ENCODE data around the gene FMO4.
"Not testable (repeated sequence)": the region's sequence is repeated elsewhere in the genome, so short reads cannot be mapped to it uniquely, and the experiment has no call there.

FMO4 gene

DNA sequence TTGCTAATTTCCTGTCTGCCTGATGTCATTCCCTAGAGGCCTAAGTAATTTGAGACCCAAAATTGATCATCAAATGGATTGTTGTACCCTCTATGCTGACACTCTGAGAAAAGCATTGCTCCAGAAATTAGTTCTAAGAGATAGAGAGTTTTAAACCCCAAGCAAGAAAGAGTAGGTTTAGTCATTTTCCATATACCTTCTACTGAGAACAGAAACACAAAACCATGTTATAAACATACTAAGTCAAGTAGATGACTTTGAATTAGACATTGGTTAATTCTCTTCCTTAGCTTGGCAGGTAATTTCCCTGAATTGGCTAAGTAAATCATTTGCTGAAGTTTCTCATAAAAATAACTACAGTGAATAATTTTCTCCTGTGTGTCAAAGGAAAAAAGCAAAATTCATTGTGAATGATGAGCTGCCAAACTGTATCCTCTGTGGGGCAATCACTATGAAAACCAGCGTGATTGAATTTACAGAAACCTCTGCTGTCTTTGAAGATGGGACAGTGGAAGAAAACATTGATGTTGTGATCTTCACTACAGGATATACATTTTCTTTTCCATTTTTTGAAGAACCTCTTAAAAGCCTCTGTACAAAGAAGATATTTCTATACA, 20.1 kb downstream of the FMO4 start:
- DNase-seq (ENCODE audit: low spot score): no peak

DNA sequence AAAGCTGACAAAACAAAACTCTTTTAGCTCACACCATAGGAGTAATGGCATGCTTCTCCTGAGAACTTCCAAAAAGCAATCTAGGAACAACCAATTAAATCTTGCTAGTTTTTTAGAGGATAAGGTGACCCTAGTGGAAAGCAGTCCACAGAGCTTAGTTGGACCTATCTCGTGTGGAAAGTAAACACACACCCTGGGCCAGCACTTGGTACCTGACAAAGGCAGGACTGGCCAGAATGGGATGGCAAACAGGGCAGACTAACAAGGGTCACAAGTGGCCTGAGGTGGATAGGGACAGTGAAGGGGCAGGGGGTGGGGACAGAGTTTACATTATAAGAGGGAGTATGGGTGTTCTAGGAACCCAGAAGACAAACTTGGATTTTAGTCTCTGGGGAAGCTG, 22.0 kb downstream of the FMO4 start:
- no peak for DNase-seq (ENCODE audit: low spot score)

DNA sequence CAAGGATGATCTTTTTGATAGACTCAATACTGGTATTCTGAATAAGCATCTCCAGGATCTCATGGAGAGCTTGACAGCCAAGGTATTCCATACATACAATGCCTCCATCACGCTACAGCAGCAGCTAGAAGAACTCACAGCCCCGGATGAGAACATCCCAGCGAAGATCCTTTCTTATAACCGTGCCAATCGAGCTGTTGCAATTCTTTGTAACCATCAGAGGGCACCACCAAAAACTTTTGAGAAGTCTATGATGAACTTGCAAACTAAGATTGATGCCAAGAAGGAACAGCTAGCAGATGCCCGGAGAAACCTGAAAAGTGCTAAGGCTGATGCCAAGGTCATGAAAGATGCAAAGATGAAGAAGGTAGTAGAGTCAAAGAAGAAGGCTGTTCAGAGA, 25.4 kb downstream of the FMO4 start:
- not testable (repeated sequence) for DNase-seq (ENCODE audit: low spot score)

DNA sequence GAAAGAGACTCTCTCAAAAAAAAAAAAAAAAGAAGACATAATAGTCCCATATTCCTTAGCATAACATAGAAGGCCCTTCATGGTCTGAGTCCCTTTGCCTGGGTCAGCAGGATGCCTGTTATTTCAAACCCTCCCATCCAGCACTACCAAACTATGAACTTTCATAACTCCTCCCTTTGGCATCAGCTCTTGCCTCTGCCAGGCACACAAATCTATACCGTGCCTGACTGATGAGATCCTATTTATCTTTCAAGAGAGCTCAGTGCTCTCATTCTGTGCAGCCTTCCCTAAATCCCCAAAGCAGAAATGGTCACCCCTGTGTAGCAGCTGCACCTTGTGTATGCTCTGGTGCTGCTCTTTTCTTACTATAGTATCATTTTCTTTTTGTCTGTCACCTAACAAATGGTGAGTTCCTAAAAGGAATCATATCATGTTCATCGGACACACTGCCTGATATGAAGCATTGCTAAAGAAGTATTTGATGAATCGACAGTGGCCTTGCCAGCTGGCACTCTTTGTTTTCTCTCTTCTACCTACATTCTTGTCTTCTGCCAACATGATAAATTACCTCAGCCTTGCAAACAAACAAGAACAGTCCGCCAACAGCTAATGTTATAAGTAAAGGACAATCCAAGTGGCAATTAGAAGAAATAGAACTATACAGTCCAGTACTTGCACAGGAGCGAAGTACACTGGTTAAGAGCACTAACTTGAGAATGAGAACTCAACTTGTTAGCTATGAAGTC, 29.9 kb downstream of the FMO4 start:
- no peak for DNase-seq (ENCODE audit: low spot score)

DNA sequence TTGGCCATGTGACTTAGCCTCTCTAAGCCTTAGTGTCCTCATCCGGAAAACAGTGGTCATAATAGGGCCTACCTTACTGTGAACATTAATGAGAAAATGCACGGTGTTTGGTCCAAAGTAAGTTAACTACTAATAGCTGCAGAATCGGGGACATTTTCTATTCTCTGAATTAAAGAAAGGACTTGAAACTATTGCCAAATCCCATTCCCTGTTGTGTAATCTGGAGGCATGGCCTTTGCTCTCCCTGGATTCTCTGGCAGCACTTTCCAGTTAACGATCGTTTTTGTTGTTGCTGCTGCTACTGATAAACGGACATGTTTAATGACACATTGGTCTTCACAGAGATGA, 30.5 kb downstream of the FMO4 start:
- DNase-seq (ENCODE audit: low spot score): no peak

DNA sequence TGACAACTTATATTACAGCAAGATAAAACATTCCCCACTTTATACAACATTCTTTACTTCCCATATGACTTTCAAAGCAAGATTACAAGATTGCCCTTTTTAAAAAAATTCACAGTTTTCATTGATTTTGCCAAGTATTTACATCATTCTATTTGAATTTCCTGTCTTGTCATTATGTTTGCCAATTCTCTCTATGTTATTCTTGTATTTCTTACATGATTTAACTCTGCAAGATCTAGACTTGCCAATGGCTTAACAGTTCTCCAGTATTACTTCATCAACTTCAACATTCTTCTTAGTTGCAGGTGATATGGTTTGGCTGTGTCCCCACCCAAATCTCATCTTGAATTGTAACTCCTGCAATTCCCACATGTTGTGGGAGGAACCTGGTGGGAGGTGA, 31.6 kb downstream of the FMO4 start:
- no peak for DNase-seq (ENCODE audit: low spot score)

DNA sequence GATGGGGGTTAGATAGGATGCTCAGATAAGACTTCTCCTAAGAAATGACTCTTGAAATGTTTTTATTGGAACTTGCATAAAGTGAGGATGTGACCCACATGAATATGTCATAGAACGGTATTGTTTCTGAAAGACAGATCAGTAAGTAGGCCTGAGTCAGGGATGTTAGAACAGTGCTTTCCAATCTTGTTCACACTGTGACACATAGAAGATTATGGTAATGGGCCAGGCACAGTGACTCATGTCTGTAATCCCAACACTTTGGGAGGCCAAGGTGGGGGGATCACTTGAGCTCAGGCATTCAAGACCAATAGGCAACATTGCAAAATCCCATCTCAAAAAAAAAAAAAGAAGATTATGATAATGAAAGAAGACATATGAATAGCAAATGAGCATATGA, 32.9 kb downstream of the FMO4 start:
- DNase-seq (ENCODE audit: low spot score): no peak

DNA sequence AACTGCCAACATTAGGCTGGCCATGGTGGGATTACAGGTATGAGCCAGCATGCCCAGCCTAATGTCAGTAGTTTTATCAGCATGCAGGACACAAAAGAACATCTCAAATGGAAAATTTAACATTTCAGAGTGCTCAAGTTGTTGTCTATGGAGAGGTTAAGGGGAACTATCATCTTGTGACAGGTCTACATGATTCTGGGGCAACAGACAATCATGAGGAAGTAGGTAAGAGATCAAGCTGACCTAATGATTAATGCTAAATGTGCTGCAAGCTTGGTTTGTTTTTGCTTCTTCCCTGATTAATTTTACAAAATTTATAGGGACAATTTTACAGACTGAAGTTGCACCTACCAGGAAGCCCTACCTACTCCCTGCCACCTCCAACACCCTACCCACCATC, 36.6 kb downstream of the FMO4 start:
- no peak for DNase-seq (ENCODE audit: low spot score)

DNA sequence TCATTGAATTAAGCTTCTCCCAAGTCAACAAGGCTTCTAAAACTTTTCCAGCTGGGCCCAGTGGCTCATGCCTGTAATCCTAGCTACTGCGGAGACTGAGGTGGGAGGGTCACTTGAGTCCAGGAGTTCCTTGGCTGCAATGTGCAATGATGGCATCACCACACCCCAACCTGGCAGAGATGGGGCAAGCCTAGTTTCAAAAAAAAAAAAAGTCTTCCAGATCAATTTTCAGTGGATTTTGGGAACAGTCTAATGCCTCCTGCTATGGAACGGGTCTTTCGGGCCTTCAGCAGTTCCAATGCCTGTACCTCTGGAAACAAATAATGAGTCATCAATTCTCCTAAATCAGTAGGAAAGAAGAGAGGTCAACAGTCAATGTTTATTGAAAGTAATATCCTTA, 38.0 kb downstream of the FMO4 start:
- DNase-seq (ENCODE audit: low spot score): no peak

DNA sequence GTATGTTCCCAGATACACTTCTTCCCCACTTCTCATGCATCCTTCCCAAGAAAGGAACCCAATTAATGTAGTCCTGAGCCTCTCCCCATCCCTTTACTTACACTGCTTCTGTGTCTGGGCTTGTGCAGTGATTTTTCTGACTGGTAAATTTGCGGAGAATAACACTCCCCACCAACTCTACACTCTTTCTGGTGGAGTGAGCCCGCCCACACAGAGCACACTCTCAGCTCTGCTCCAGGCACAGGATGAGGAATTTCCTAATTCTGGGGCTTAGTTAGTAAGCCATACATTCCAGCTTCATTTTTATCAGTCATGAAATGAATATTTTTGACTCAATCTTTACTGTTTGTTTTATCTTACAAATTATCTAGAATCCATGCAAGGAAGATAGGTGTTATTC, 38.6 kb downstream of the FMO4 start:
- DNase-seq (ENCODE audit: low spot score): no peak

DNA sequence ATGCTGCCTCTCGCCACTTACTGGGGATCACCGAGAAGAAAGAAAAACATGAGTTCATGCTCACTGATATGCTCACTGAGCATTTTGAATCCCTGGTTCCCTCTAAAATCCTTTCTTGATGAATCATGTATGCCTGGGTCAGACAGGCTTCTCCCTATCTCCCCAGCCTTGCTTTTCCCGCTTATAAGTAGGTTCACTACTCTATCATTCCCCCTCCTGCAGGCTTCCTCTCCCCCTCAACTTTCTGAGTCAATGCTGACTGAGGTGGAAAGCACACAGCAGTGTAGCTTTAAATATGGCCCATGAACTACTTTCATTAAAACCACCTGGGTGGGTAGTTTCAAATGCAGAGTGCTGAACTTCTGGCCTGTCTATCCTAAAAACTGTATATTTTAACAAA, 41.7 kb downstream of the FMO4 start:
- DNase-seq (ENCODE audit: low spot score): no peak

DNA sequence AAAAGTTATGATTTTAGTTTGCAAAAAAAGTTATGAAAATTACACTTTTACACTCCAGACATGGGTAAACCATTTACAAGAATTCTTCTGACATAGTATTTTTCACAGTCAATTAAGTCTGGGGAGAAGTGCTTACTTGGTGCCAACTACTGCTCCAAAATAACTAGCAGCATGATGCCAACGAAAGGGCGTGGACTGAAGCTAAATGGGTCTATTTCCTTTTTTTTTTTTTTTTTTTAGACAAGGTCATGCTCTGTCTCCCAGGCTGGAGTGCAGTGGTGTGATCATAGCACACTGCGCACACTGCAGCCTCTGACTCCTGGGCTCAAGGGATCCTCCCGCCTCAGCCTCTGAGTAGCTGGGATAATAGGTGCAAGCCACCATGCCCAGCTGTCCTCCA, 43.2 kb downstream of the FMO4 start:
- no peak for DNase-seq (ENCODE audit: low spot score)

DNA sequence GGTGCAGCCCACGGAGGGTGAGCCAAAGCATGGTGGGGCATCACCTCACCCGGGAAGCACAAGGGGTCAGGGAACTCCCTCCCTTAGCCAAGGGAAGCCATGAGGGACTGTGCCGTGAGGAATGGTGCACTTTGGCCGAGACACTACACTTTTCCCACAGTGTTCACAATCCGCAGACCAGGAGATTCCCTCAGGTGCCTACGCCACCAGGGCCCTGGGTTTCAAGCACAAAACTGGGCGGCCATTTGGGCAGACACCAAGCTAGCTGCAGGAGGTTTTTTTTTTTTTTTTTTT, 45.3 kb downstream of the FMO4 start:
- DNase-seq (ENCODE audit: low spot score): not testable (repeated sequence)

DNA sequence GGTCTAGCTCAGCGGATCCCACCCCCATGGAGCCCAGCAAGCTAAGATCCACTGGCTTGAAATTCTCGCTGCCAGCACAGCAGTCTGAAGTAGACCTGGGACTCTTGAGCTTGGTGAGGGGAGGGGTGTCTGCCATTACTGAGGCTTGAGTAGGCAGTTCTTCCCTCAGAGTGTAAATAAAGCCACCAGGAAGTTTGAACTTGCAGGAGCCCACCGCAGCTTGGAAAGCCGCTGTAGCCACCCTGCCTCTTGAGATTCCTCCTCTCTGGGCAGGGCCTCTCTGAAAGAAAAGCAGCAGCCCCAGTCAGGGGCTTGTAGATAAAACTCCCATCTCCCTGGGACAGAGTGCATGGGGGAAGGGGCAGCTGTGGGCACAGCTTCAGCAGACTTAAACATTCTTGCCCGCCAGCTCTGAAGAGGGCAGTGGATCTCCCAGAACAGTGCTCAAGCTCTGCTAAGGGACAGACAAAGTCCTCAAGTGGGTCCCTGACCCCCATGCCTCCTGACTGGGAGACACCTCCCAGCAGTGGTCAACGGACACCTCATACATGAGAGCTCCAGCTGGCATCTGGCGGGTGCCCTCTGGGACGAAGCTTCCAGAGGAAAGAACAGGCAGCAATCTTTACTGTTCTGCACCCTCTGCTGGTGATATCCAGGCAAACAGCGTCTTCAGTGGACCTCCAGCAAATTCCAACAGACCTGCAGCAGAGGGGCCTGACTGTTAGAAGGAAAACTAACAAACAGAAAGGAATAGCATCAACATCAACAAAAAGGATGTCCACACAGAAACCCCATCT, 45.9 kb downstream of the FMO4 start:
- not testable (repeated sequence) for DNase-seq (ENCODE audit: low spot score)

DNA sequence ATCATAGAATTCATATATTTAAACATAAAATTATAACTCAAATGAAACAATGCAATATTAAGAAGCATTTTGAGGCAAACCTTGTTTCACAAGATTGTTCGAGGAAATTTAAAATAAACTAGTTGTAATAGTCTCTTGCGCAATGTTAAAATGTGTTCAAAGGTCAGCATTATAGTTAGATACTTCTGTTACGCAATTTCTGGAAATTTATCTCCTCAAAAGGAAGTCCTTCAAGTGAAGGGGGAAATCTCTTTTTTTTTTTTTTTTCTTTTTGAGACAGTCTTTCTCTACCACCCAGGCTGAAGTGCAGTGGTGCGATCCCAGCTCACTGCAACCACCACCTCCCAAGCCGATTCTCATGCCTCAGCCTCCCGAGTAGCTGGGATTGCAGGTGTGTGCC, 52.1 kb downstream of the FMO4 start:
- no peak for DNase-seq (ENCODE audit: low spot score)

DNA sequence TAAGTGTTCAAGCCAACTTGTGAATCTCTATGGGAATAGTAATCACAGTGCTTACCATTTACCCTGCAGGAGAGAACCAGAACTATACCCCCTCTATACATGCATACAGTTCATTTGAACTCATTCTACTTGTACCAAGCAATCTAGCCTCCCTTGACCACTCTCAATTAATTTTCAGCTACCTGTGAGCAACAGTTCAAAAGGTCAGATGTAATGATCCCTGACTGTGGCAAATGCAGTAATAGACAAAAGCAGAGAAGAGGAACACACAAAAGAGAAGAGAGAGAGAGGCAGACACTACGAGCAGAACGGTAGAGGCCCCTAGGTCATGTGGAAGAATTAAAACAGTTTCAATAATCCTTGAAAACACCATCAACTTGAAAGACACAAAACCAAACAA, 52.8 kb downstream of the FMO4 start:
- DNase-seq (ENCODE audit: low spot score): no peak

DNA sequence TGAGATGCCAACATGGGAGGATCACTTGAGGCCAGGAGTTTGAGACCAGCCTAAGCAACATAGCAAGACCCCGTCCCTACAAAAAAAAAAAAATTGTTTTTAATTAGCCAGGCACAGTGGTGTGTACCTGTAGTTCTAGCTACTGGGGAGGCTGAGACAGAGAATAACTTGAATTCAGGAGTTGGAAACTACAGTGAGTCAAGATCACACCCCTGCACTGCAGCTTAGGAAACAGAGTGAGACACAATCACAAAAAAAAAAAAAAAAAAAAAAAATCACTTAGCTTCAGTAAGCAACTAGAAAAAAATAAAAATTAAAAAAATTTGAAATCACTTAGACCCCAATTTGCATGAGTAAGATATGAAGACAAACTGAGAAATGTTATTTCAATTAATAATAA, 53.5 kb downstream of the FMO4 start:
- no peak for DNase-seq (ENCODE audit: low spot score)

DNA sequence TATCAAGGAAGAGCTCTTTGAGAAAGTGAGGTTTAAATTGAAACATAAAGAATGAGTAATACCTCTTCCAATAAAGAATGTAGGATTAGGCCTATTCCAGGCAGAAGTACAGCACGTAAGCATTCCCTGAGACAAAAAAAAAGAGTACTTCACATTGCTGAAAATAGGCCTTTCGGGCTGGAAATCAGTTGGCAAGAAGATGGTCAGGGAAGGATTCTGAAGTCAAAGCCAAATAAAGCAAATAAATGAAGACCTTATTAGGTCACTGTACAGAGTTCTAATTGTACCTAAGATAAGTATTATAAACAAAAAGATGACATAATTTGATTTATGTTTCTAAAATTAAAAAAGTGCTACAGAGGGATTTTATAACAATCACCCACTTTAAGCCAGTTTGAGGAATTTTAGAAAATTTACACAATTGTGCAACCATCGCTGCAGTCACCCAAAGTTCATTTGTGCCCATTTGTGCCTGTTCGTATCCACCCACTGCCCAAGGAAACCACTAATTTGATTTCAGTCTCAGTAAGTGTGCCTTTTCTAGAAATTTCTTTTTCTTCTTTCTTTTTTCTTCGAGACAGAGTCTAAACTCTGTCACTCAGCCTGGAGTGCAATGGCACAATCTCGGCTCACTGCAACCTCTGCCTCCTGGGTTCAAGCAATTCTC, 58.6 kb downstream of the FMO4 start:
- DNase-seq (ENCODE audit: low spot score): no peak

DNA sequence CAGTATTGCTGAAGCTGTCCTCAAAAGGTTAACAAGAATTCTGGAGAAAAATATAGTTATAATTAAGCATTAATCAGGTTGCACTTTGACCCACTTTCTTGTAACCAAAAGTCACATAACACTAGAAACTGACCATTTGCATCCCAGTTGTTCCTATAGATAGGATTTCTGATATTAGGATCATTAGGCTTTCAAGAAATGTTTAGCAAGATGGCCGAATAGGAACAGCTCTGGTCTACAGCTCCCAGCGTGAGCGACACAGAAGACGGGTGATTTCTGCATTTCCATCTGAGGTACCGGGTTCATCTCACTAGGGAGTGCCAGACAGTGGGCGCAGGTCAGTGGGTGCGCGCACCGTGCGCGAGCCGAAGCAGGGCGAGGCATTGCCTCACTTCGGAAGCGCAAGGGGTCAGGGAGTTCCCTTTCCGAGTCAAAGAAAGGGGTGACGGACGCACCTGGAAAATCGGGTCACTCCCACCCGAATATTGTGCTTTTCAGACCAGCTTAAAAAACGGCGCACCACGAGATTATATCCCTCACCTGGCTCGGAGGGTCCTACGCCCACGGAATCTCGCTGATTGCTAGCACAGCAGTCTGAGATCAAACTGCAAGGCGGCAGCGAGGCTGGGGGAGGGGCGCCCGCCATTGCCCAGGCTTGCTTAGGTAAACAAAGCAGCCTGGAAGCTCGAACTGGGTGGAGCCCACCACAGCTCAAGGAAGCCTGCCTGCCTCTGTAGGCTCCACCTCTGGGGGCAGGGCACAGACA, 59.6 kb downstream of the FMO4 start:
- not testable (repeated sequence) for DNase-seq (ENCODE audit: low spot score)

DNA sequence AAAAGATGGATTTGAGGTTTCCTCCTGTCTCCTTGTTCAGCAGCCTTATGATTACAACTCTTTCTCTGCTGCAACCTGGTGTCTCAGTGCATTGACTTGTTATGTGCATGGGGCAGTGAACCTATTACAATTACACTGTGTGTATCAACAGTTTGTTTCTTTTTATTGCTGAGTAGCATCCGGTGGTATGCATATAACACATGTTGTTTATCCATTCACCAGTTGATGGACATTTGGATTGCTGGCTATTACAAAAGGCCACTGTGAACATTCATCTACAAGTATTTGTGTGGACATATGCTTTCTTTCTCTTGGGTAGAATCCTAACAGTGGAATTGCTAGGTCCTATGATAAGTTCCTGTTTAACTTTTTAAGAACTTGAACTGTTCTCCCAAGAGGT, 65.9 kb downstream of the FMO4 start:
- DNase-seq (ENCODE audit: low spot score): no peak

DNA sequence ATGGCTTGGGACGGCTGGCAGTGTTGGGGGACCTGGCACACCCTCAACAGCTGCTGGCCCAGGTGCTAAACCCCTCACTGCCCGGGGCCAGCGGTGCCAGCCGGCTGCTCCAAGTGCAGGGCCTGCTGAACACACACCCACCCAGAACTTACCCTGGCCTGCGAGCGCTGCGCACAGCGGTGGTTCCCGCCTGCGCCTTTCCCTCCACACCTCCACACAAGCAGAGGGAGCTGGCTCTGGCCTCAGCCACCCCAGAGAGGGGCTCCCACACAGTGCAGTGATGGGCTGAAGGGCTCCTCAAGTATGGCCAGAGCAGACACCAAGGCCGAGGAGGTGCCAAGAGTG, 67.9 kb downstream of the FMO4 start:
- no peak for DNase-seq (ENCODE audit: low spot score)

DNA sequence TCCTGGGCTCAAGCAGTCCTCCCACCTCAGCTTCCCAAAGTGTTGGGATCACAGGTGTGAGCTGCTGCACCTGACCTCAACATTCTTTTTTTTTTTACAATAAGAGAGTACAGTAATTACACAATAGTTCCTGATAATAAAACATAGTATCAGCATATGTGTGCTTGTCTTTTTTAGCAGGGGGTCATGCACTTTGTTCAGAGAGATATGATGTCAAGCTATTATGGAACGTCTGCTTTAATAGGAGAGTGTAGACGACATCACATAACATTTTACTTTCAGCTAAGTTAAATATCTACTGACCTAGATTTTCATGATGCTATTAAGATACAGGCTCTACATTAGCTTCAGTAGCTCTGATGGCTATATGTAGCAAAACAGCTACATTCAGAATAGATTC, 70.5 kb downstream of the FMO4 start:
- DNase-seq (ENCODE audit: low spot score): no peak

Data from hematopoietic multipotent progenitor cell treated with erythropoietin and hydrocortisone succinate and interleukin-3 and kit ligand, for 17 days (in vitro differentiated cells).